Loucy (cell line): ENCODE measurements around the gene OR1F1.

Experiments used
- H2AFZ ChIP-seq: fragments of 200-600 bp; sonication (generic); 2 replicates; pipeline ENCODE4 v1.6.0; 2016; ENCODE audit warnings: antibody characterized with exemption, mild to moderate bottlenecking, low read length, moderate library complexity
- H3F3A ChIP-seq: fragments of 200-600 bp; 2 replicates; pipeline ENCODE4 v1.6.0; 2016; ENCODE audit warnings: antibody characterized with exemption, low read depth, mild to moderate bottlenecking
- H3K27me3 ChIP-seq: fragments of 200-600 bp; sonication (generic); 2 replicates; pipeline ENCODE4 v1.6.1; 2014; ENCODE audit warnings: low read length, mild to moderate bottlenecking; ENCODE audit not compliant: insufficient read depth, poor library complexity, severe bottlenecking
- H3K36me3 ChIP-seq: fragments of 200-600 bp; sonication (generic); 2 replicates; pipeline ENCODE4 v1.6.1; 2016; ENCODE audit warnings: low read length; ENCODE audit not compliant: insufficient read depth
- H3K4me1 ChIP-seq: fragments of 200-600 bp; sonication (generic); 2 replicates; pipeline ENCODE4 v1.5.1; 2014; ENCODE audit warnings: low read length, mild to moderate bottlenecking; ENCODE audit not compliant: insufficient read depth, poor library complexity, severe bottlenecking
- H3K4me2 ChIP-seq: fragments of 200-600 bp; sonication (generic); 2 replicates; pipeline ENCODE4 v1.6.0; 2014; ENCODE audit warnings: antibody characterized with exemption, low read length, low read depth, mild to moderate bottlenecking; ENCODE audit not compliant: poor library complexity, severe bottlenecking
- H3K4me3 ChIP-seq: fragments of 200-600 bp; sonication (generic); 2 replicates; pipeline ENCODE4 v1.5.1; 2014; ENCODE audit warnings: low read length, mild to moderate bottlenecking, mixed read lengths; ENCODE audit not compliant: poor library complexity, severe bottlenecking
- H3K79me2 ChIP-seq: fragments of 200-600 bp; sonication (generic); 2 replicates; pipeline ENCODE4 v1.6.1; 2014; ENCODE audit warnings: low read length; ENCODE audit not compliant: insufficient read depth
- H3K9ac ChIP-seq: fragments of 200-600 bp; sonication (generic); 2 replicates; pipeline ENCODE4 v1.6.0; 2014; ENCODE audit warnings: mild to moderate bottlenecking, low read depth, low read length, moderate library complexity; ENCODE audit not compliant: poor library complexity, severe bottlenecking
- H3K9me2 ChIP-seq: fragments of 200-600 bp; sonication (generic); replicated peaks from 2 replicates; pipeline ENCODE4 v1.6.1; 2016; ENCODE audit warnings: low read depth, low read length, mixed read lengths
- H3K9me3 ChIP-seq: fragments of 200-600 bp; sonication (generic); 2 replicates; pipeline ENCODE4 v1.6.1; 2014; ENCODE audit warnings: mild to moderate bottlenecking, antibody characterized with exemption, low read length, low read depth; ENCODE audit not compliant: insufficient read depth
- H4K20me1 ChIP-seq: fragments of 200-600 bp; sonication (generic); 2 replicates; pipeline ENCODE4 v1.6.0; 2014; ENCODE audit warnings: antibody characterized with exemption, low read length, mild to moderate bottlenecking; ENCODE audit not compliant: insufficient read depth, poor library complexity, severe bottlenecking
- CTCF ChIP-seq: fragments of 200-600 bp; sonication (generic); conservative IDR thresholded peaks from 2 replicates; pipeline ENCODE4 v1.5.1; 2014; ENCODE audit warnings: mild to moderate bottlenecking, antibody characterized with exemption, low read length
- EZH2phosphoT487 ChIP-seq: fragments of 200-600 bp; IDR thresholded peaks from 2 replicates; pipeline ENCODE4 v1.6.1; 2018; ENCODE audit warnings: antibody characterized with exemption, mild to moderate bottlenecking, moderate library complexity, borderline replicate concordance

The OR1F1 gene

GRCh38 chr16:3170440-3171180, 17.4 kb upstream of the OR1F1 start:
- no peak overlapping the region for H3K9ac ChIP-seq
- TF ChIP-seq EZH2phosphoT487: no peak
- no peaks in the 10 kb centered on the region for H3K9me2 ChIP-seq
- H3K9me3 ChIP-seq: no peaks in the 10 kb centered on the region
- H3K27me3 ChIP-seq: no peaks in the 10 kb centered on the region
- H3K36me3 ChIP-seq: no peaks in the 10 kb centered on the region
- no peaks in the 10 kb centered on the region for H4K20me1 ChIP-seq
- no peaks in the 10 kb centered on the region for H3F3A ChIP-seq
- peaks cover 10% of the 10 kb centered on the region for H3K4me1 ChIP-seq
- no peak overlapping the region for H3K4me2 ChIP-seq
- H3K4me3 ChIP-seq: no peak overlapping the region
- H2AFZ ChIP-seq: no peak overlapping the region
- no peaks in the 10 kb centered on the region for H3K79me2 ChIP-seq

- Histone ChIP-seq H3K79me2 (no peaks in the 10 kb centered on the region), H3K4me1 (peaks cover 8% of the 10 kb centered on the region), H2AFZ (no peak overlapping the region), H3F3A (no peaks in the 10 kb centered on the region), H3K9me2 (no peaks in the 10 kb centered on the region), H3K4me2 (no peak overlapping the region), H3K4me3 (no peak overlapping the region), H3K27me3 (no peaks in the 10 kb centered on the region), H3K9me3 (no peaks in the 10 kb centered on the region), H4K20me1 (no peaks in the 10 kb centered on the region), H3K36me3 (no peaks in the 10 kb centered on the region), H3K9ac (no peak overlapping the region)
- no peak for TF ChIP-seq EZH2phosphoT487
- TF ChIP-seq CTCF: no peak
These were observed 16.7 kb upstream of the OR1F1 start for GRCh38 chr16:3171181-3171854.

- TF ChIP-seq CTCF (no peak), EZH2phosphoT487 (no peak)
- H4K20me1 ChIP-seq: no peaks in the 10 kb centered on the region
- no peaks in the 10 kb centered on the region for H3K9me3 ChIP-seq
- no peaks in the 10 kb centered on the region for H3K36me3 ChIP-seq
- no peak overlapping the region for H2AFZ ChIP-seq
- H3K27me3 ChIP-seq: no peaks in the 10 kb centered on the region
- H3K4me2 ChIP-seq: no peak overlapping the region
- H3K4me3 ChIP-seq: no peak overlapping the region
- H3F3A ChIP-seq: no peaks in the 10 kb centered on the region
- H3K9ac ChIP-seq: no peak overlapping the region
- H3K79me2 ChIP-seq: no peaks in the 10 kb centered on the region
- H3K4me1 ChIP-seq: peaks cover 8% of the 10 kb centered on the region
- no peaks in the 10 kb centered on the region for H3K9me2 ChIP-seq
These were observed 16.0 kb upstream of the OR1F1 start for GRCh38 chr16:3171855-3172593.
